Measurements from ENCODE around the gene A2M. TPM values are rescaled to one million over a fixed set of nuclear protein-coding genes. Genes with fewer than 3 reads are reported as not detected.

The A2M gene
- total RNA-seq, 4 donors from 2014 or later, result 77.1 to 135 (median 126) TPM

GRCh38 chr12:9103050-9103849, 12.5 kb downstream of the A2M start:
- intact Hi-C loops (cut with DNase I; ENCODE audit: low total_unique reads) (no loop called here), in situ Hi-C loops (cut with MboI; ENCODE audit: low sequenced_read_pairs in 4 of 4) (no loop called here)
- no peak for TF ChIP-seq POLR2A (IDR thresholded peaks at IDR 0.05)
- TF ChIP-seq CTCF (IDR thresholded peaks at IDR 0.05 in 4 of 5, conservative IDR thresholded peaks at IDR 0.05 in 1 of 5), result no peak
- peaks cover 0 to 62% of the 10 kb centered on the region in 2 donors for H3K36me3 ChIP-seq
- H3K4me3 ChIP-seq, result no peak overlapping the region
- H3K9me3 ChIP-seq, result no peaks in the 10 kb centered on the region
- no peaks in the 10 kb centered on the region for H3K27me3 ChIP-seq
- DNase-seq (no peak), ATAC-seq (no peak)
- no peaks in the 10 kb centered on the region for H3K4me1 ChIP-seq
- H3K27ac ChIP-seq, result no peak overlapping the region

GRCh38 chr12:9101018-9101687, 14.6 kb downstream of the A2M start:
- TF ChIP-seq CTCF (IDR thresholded peaks at IDR 0.05 in 4 of 5, conservative IDR thresholded peaks at IDR 0.05 in 1 of 5), result no peak
- TF ChIP-seq POLR2A (IDR thresholded peaks at IDR 0.05), result no peak
- intact Hi-C loops (cut with DNase I; ENCODE audit: low total_unique reads) (no loop called here), in situ Hi-C loops (cut with MboI; ENCODE audit: low sequenced_read_pairs in 4 of 4) (no loop called here)
- Histone ChIP-seq H3K4me1 (no peaks in the 10 kb centered on the region), H3K36me3 (peaks cover 0 to 72% of the 10 kb centered on the region in 2 donors), H3K9me3 (no peaks in the 10 kb centered on the region), H3K27me3 (no peaks in the 10 kb centered on the region), H3K4me3 (no peak overlapping the region), H3K27ac (no peak overlapping the region)
- ATAC-seq, result no peak
- no peak for DNase-seq

- no peak overlapping the region for H3K4me3 ChIP-seq
- H3K36me3 ChIP-seq, result peaks cover 0 to 61% of the 10 kb centered on the region in 2 donors
- no peak for ATAC-seq
- no peaks in the 10 kb centered on the region for H3K27me3 ChIP-seq
- no peak overlapping the region for H3K27ac ChIP-seq
- in situ Hi-C loops (cut with MboI; ENCODE audit: low sequenced_read_pairs in 4 of 4) (no loop called here), intact Hi-C loops (cut with DNase I; ENCODE audit: low total_unique reads) (no loop called here)
- no peaks in the 10 kb centered on the region for H3K9me3 ChIP-seq
- TF ChIP-seq POLR2A (IDR thresholded peaks at IDR 0.05), result no peak
- TF ChIP-seq CTCF (IDR thresholded peaks at IDR 0.05 in 4 of 5, conservative IDR thresholded peaks at IDR 0.05 in 1 of 5), result no peak
- DNase-seq, result no peak
- H3K4me1 ChIP-seq, result no peaks in the 10 kb centered on the region
Observed at GRCh38 chr12:9099552-9100190, 16.0 kb downstream of the A2M start.

GRCh38 chr12:9098463-9099026, 17.2 kb downstream of the A2M start:
- Histone ChIP-seq H3K9me3 (no peaks in the 10 kb centered on the region), H3K27me3 (no peaks in the 10 kb centered on the region), H3K36me3 (peaks cover 0 to 57% of the 10 kb centered on the region in 2 donors), H3K27ac (no peak overlapping the region), H3K4me3 (no peak overlapping the region), H3K4me1 (no peaks in the 10 kb centered on the region)
- TF ChIP-seq POLR2A (IDR thresholded peaks at IDR 0.05), result no peak
- no peak for TF ChIP-seq CTCF (IDR thresholded peaks at IDR 0.05 in 4 of 5, conservative IDR thresholded peaks at IDR 0.05 in 1 of 5)
- intact Hi-C loops (cut with DNase I; ENCODE audit: low total_unique reads), result no loop called here
- ATAC-seq, result no peak
- no peak for DNase-seq
- in situ Hi-C loops (cut with MboI; ENCODE audit: low sequenced_read_pairs in 4 of 4), result no loop called here
